GM18873 (cell line): ENCODE data around the gene SPR.
A peak's percentile ranks its signal among the peaks of the same experiment; 100 is the strongest.

ENCODE experiments used
- ATAC-seq: cut with Tn5 transposase; IDR thresholded peaks from one replicate; pipeline ENCODE4 v1.9.1; 2021; ENCODE audit warnings: mild to moderate bottlenecking, moderate library complexity, moderate number of reproducible peaks; ENCODE audit not compliant: unreplicated experiment, low FRiP score

SPR gene

GRCh38 chr2:72887032-72887739 lies at the start of gene SPR:
TSS of gene SPR (plus strand) at chr2:72887408. CDS start at chr2:72887433, 25 bp downstream.
- peak; percentile 63 for ATAC-seq

DNA sequence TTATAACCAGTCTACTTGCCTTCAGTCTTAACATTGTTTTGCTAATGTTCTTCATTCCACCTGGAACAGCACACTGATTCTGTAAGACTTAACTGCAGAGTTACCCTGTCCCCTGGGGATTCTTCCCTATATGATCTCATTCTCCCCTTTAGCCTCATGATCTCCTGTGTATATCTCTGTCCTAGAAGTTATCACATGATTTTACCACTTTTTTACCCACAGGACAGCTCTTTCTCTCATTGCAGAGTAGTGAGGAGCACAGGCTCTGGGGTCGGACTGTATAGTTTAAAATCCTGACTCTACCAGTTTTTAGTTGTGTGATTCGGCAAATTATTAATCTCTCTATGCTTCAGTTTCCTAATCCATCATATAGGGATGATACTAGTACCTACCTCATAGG lies 47.1 kb upstream of the SPR start:
- ATAC-seq, result no peak

DNA sequence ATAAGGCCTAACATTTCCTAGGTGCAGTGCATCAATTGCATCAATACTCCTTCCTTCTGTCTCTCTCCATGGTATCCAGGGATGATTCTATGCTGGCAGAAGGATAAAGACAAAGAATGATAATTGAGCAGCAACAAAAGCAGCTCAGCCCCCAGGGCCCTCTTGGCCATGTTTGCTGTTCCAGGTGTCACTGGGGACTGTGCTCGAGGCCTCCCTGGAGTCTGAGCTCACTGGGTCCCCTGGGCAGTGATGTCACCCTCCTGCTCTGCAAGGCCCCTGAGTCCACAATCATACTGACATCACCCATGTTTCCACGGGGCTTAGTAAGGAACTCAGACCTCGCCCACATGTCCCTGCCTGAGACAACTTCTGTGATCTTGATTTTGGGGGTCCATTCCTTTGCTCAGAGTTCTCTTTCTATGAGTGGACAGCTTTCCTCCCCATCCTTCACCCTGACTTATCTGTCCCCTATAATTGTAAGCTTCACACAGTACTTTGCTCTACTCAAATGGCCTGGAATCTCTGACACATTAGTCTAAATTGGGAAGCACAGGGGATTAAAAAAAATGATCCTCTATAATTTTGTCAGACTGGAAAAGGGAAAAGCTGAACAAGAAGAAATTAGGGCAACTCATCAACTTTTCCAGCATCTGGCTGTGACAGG lies 45.6 kb upstream of the SPR start:
- ATAC-seq, result no peak

DNA sequence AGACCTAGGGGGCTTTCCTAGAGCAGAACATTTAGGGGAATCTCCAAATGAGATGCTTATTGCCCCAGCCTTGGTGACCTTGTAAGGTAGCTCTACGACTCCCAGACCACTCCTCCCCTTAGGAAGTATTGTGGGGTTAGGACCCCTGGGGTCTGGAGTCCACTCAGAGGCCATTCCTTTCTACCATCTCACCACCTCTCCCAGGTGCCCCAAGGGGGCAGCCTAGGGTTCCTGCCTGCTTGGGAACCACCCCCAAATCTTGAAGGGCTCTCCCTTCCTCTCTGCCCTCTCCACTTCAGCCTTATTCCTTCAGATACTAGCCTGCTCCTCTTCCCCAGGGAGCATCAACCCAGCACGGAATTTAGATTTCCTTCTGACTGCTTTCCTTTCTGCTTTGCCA lies 43.9 kb upstream of the SPR start:
- no peak for ATAC-seq

GRCh38 chr2:72846171-72847095 lies 40.8 kb upstream of the SPR start:
- peak; percentile 91 for ATAC-seq

- no peak for ATAC-seq
Observed at GRCh38 chr2:72847534-72848315, 39.5 kb upstream of the SPR start.

DNA sequence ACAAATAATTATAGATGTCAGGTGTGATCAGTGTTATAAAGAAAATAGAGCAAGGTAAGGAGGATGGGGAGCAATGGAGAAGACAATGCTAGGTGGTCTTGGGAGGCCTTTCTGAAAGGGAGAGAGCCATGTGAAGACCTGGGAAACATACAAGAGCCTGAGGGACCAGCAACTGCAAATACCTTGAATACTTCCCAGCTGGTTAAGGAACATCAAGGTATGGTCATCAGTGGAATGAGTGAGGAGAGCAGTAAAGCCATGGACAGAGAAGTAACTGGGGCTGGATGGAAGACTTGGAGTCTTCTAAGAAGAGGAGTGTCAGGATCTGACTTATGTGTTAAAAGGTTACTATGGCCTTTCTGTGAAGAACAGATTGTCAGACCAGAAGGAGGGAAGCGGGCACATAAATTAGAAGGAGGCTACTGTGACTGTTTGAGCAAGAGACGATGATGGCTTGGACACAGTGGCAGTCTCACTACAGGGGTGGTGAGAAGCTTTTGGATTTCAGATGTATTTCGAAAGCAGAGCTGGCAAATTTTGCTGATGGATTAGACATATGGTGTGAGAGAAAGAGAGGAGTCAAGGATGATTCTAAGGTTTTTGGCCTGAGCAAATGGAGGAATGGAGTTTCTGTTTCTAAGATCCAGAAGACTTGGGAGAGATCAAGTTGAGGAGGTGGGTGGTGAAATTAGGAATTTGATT lies 38.6 kb upstream of the SPR start:
- ATAC-seq, result no peak

DNA sequence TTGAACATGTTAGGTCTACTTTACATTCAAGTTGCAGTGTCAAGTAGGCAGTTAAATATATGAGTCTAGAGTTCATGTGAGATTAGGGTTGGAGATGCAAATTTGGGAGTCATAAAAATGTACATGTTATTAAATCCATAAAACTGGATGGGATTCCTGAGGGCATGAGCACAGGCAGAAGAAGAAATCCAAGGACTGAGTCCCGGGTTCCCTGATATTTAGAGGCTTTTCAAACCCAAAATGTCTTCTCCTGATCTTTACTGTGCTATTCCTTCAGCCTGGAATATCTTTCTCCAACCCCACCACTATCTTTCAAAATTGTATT lies 38.1 kb upstream of the SPR start:
- ATAC-seq, result no peak

DNA sequence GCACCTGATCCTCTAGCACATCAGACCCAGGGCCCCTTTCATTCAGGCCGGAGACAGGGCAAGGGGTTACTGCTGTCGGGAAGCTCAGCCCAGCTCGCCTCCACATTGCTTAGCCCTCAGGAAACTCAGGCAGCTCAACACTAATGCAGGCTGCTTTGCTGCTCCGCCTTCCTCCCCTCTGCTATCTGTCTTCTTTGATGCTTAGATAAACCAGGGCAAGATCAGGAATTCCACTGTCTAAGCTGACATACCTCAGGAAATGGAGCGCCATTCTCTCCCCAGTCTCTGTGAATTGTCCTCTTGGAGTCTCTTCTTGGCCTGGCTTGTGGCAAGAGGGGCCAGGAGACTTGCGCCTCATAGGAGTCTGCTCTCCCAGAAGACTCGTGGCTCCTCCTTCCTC lies 35.9 kb upstream of the SPR start:
- ATAC-seq, result no peak

GRCh38 chr2:72859831-72860262 lies 27.4 kb upstream of the SPR start:
- ATAC-seq, result peak; percentile 56

- peak; percentile 88 for ATAC-seq
Observed at GRCh38 chr2:72862239-72862988, 24.8 kb upstream of the SPR start.

DNA sequence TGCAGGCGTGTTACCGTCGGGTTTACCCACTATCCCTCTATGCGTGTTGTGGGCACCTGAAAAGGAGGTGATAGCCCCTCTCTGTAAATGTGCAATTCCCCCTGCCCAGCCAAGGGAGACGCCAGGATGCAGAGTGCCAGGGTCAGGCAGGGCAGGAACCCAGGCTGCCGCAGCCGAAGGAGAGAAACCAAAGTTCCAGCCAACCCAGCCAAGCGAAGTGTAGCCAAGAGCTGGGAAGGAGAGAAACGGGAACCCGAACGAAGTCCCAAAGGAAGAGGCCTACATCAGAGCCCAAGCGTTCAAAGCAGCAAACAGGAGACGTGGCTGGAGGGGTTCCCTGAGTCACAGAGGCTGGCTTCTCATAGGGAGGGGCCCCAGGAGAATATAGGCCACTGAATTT lies 24.2 kb upstream of the SPR start:
- ATAC-seq, result no peak

DNA sequence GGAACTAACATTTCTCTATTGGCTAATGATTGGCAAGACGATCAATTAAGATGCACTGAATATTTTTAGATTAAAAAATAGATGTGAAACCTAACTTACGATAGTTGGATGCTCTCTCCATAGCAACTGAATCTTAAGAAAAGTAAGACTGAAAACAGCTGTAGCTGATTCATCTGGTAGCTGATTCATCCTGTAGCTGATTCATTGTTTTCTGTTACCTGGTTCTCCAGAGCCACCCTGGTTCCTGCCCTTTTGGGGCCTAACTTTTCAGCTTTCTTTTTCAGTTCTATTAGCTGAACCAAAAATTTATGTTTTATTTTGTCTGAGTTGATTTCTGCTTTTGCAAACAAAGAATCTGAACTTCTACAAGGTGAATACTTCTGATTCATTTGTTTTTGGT lies 22.7 kb upstream of the SPR start:
- ATAC-seq, result no peak

GRCh38 chr2:72871060-72871459 lies 16.1 kb upstream of the SPR start:
- ATAC-seq, result no peak

- no peak for ATAC-seq
Observed at GRCh38 chr2:72871880-72872279, 15.3 kb upstream of the SPR start.

GRCh38 chr2:72883356-72883962 lies 3.7 kb upstream of the SPR start:
- ATAC-seq, result no peak

- no peak for ATAC-seq
Observed at GRCh38 chr2:72886505-72887031, 640 bp upstream of the SPR start.

- peak; percentile 21 for ATAC-seq
Observed at GRCh38 chr2:72887740-72888437, 681 bp downstream of the SPR start.
